ENCODE measurements around the gene BATF3.

The BATF3 gene

DNA sequence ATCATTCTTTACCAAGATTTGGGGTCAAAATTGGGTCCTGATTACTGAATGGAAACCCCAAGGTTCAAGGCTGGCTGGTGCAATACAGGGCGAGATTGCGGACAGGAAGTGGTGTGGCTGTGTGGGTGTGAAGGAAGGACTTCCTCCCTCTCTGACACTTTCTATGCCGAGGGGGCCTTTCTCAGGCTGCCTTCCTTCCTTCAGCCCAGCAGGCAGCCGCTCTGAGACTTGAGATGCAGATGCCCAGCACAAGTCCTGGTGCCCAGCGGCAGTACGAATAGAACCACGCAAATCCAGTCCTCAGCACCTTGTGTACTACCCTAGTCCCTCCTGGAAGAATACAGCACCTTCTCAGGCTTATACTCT lies 16.3 kb downstream of the BATF3 start:
- Histone ChIP-seq H3K36me3 (ENCODE audit: control insufficient read depth, insufficient read depth, low read length) (no peaks in the 10 kb centered on the region), H3K4me3 (ENCODE audit: low read depth, low read length) (no peak overlapping the region), H3K9ac (ENCODE audit: low read length) (no peak overlapping the region), H3K9me3 (ENCODE audit: control insufficient read depth, insufficient read depth, low read depth, low read length) (no peaks in the 10 kb centered on the region), H3K4me1 (ENCODE audit: control insufficient read depth, insufficient read depth, low read length) (peaks cover 14% of the 10 kb centered on the region; the same call in 1 of the 2 replicates), H3K27ac (ENCODE audit: low read depth, low read length) (no peak overlapping the region), H3K27me3 (ENCODE audit: control insufficient read depth, insufficient read depth, low read length) (no peaks in the 10 kb centered on the region; the same call in 1 of the 2 replicates)

DNA sequence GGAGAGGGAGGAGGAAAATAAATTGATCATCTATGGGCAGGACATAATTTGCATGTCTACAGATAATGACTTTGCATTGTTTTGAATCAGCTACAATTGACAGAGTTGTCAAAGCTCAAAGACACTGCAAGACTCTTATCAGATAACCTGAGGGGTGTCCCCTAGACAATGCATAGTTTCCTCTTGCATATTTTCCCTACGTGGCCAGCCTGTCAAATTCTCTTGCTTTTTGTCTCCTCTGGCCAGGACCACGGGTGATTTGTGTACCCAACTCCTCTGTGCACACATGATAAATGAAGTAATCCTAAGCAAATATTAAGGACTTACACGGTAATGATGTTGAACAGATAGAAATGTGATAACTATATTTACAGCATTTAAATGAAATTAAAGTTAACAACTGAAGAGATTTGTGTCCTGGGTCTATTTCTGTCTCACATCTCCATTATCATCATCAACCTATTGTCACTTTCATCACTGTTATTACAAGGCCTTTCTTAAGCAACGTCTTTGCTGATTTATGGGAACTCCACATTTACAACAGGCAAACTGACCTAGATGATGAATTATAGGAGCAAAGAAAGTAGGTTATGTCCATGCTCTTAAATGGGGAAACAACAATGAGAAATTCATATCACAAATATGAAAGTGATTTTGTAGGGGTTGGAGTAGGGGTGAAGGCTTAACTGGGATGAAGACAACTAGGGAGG lies 18.8 kb downstream of the BATF3 start:
- Histone ChIP-seq H3K27me3 (ENCODE audit: control insufficient read depth, insufficient read depth, low read length) (no peaks in the 10 kb centered on the region; the same call in 1 of the 2 replicates), H3K36me3 (ENCODE audit: control insufficient read depth, insufficient read depth, low read length) (no peaks in the 10 kb centered on the region), H3K9me3 (ENCODE audit: control insufficient read depth, insufficient read depth, low read depth, low read length) (no peaks in the 10 kb centered on the region)

DNA sequence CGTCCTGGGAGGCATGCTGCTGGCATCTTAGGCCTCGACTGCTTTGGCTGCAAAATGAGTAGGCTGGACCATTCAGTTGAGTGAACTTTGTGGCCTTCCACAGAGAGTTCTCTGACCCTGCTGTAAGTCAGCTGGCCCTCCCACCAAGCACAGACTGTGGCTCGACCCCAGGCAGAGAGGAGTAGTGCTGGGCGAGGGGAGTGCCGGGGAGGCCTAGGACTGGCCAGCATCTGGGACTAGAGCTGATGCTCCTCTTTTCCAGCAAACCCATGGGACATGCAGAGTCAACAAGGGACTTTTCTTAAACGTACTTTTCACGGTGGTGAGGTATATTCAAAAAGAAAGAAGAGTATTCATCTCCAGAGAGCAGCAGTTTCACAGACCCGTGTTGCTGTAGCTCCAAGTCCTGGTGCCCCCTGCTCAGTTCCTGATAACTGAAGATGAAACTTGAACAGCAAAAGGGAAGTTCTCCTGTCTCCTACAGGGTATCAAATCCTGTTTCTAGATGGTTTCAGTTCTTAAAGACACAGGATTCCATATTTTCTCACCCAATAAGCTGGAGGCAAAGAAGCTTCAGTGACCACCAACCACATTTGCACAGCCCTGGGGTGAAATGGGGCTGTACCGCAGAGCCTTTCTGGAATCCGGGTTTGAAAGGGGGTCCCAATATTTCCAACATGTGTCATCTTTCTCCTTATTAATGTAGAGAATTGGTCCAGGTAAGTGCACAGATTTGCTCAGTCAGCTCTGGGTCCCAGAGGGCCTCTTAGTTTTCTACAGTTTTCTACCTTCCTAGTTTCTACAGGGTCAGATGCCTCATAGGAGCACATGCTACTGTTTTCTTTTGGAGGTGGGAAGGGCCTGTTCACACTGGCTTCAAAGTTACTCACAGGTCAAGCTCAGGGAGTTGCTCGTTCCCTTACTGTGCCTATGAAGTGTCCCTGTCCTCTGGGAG lies 20.9 kb downstream of the BATF3 start:
- Histone ChIP-seq H3K27ac (ENCODE audit: low read depth, low read length) (no peak overlapping the region), H3K4me1 (ENCODE audit: control insufficient read depth, insufficient read depth, low read length) (peaks cover 14% of the 10 kb centered on the region; the same call in 1 of the 2 replicates), H3K36me3 (ENCODE audit: control insufficient read depth, insufficient read depth, low read length) (no peaks in the 10 kb centered on the region), H3K9me3 (ENCODE audit: control insufficient read depth, insufficient read depth, low read depth, low read length) (no peaks in the 10 kb centered on the region), H3K9ac (ENCODE audit: low read length) (no peak overlapping the region), H3K4me3 (ENCODE audit: low read depth, low read length) (no peak overlapping the region), H3K27me3 (ENCODE audit: control insufficient read depth, insufficient read depth, low read length) (no peaks in the 10 kb centered on the region; the same call in 1 of the 2 replicates)

More for the DNA sequence above, 18.8 kb downstream of the BATF3 start:
- Histone ChIP-seq H3K27ac (ENCODE audit: low read depth, low read length) (no peak overlapping the region), H3K9ac (ENCODE audit: low read length) (no peak overlapping the region), H3K4me3 (ENCODE audit: low read depth, low read length) (no peak overlapping the region), H3K4me1 (ENCODE audit: control insufficient read depth, insufficient read depth, low read length) (peaks cover 14% of the 10 kb centered on the region; the same call in 1 of the 2 replicates)

DNA sequence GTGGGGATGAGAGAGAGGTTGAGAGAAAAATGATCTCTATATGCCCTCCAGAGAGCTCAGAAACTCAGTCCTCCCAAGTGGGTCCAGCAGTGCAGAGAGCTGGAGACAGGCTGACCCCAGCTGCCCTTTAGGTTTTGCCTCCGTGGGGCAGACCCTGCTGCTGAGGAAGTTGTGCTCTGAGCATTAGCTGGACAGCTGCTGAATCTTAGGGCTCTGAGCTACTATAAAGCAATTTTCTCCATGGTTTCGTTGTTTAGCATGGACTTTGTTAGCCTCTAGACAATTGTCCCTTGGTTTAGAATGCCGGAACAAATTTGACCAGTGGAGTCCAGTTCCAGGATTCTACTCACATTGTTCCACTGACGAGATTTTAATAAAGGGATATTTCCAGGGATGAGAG lies 22.1 kb downstream of the BATF3 start:
- Histone ChIP-seq H3K36me3 (ENCODE audit: control insufficient read depth, insufficient read depth, low read length) (no peaks in the 10 kb centered on the region), H3K4me1 (ENCODE audit: control insufficient read depth, insufficient read depth, low read length) (peaks cover 8% of the 10 kb centered on the region; the same call in 1 of the 2 replicates), H3K9ac (ENCODE audit: low read length) (no peak overlapping the region), H3K4me3 (ENCODE audit: low read depth, low read length) (no peak overlapping the region), H3K27ac (ENCODE audit: low read depth, low read length) (no peak overlapping the region), H3K27me3 (ENCODE audit: control insufficient read depth, insufficient read depth, low read length) (no peaks in the 10 kb centered on the region; the same call in 1 of the 2 replicates), H3K9me3 (ENCODE audit: control insufficient read depth, insufficient read depth, low read depth, low read length) (no peaks in the 10 kb centered on the region)

- Histone ChIP-seq H3K4me3 (ENCODE audit: low read depth, low read length) (no peak overlapping the region), H3K36me3 (ENCODE audit: control insufficient read depth, insufficient read depth, low read length) (no peaks in the 10 kb centered on the region), H3K27me3 (ENCODE audit: control insufficient read depth, insufficient read depth, low read length) (no peaks in the 10 kb centered on the region; the same call in 1 of the 2 replicates), H3K27ac (ENCODE audit: low read depth, low read length) (no peak overlapping the region), H3K9me3 (ENCODE audit: control insufficient read depth, insufficient read depth, low read depth, low read length) (no peaks in the 10 kb centered on the region), H3K4me1 (ENCODE audit: control insufficient read depth, insufficient read depth, low read length) (peaks cover 8% of the 10 kb centered on the region; the same call in 1 of the 2 replicates), H3K9ac (ENCODE audit: low read length) (no peak overlapping the region)
These were observed 22.5 kb downstream of the BATF3 start for GRCh38 chr1:212677136-212677535.

DNA sequence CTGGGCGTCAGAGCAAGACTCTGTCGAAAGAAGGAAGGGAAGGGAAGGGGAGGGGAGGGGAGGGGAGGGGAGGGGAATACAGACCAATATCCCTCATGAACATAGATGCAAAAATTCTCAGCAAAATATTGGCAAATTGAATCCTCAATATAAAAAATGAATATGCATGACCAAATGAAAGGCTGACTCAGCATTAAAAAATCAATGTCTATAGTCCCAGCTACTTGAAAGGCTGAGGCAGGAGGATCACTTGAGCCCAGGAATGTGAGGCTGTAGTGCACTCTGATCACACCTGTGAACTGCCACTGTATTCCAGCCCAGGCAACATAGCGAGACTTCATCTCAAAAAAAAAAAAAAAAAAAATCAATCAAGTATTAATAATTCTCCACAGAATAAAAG lies 24.0 kb downstream of the BATF3 start:
- H3K4me3 ChIP-seq (ENCODE audit: low read depth, low read length), result no peak overlapping the region
- no peak overlapping the region for H3K9ac ChIP-seq (ENCODE audit: low read length)
- H3K27me3 ChIP-seq (ENCODE audit: control insufficient read depth, insufficient read depth, low read length), result no peaks in the 10 kb centered on the region; the same call in 1 of the 2 replicates
- no peak overlapping the region for H3K27ac ChIP-seq (ENCODE audit: low read depth, low read length)
- H3K4me1 ChIP-seq (ENCODE audit: control insufficient read depth, insufficient read depth, low read length), result peaks cover 17% of the 10 kb centered on the region
- no peaks in the 10 kb centered on the region for H3K9me3 ChIP-seq (ENCODE audit: control insufficient read depth, insufficient read depth, low read depth, low read length)
- H3K36me3 ChIP-seq (ENCODE audit: control insufficient read depth, insufficient read depth, low read length), result no peaks in the 10 kb centered on the region

- no peaks in the 10 kb centered on the region for H3K9me3 ChIP-seq (ENCODE audit: control insufficient read depth, insufficient read depth, low read depth, low read length)
- H3K27me3 ChIP-seq (ENCODE audit: control insufficient read depth, insufficient read depth, low read length), result no peaks in the 10 kb centered on the region; the same call in 1 of the 2 replicates
- H3K9ac ChIP-seq (ENCODE audit: low read length), result no peak overlapping the region
- H3K27ac ChIP-seq (ENCODE audit: low read depth, low read length), result no peak overlapping the region
- no peaks in the 10 kb centered on the region for H3K36me3 ChIP-seq (ENCODE audit: control insufficient read depth, insufficient read depth, low read length)
- H3K4me1 ChIP-seq (ENCODE audit: control insufficient read depth, insufficient read depth, low read length), result peaks cover 15% of the 10 kb centered on the region
- H3K4me3 ChIP-seq (ENCODE audit: low read depth, low read length), result no peak overlapping the region
These were observed 24.8 kb downstream of the BATF3 start for GRCh38 chr1:212674872-212675271.

DNA sequence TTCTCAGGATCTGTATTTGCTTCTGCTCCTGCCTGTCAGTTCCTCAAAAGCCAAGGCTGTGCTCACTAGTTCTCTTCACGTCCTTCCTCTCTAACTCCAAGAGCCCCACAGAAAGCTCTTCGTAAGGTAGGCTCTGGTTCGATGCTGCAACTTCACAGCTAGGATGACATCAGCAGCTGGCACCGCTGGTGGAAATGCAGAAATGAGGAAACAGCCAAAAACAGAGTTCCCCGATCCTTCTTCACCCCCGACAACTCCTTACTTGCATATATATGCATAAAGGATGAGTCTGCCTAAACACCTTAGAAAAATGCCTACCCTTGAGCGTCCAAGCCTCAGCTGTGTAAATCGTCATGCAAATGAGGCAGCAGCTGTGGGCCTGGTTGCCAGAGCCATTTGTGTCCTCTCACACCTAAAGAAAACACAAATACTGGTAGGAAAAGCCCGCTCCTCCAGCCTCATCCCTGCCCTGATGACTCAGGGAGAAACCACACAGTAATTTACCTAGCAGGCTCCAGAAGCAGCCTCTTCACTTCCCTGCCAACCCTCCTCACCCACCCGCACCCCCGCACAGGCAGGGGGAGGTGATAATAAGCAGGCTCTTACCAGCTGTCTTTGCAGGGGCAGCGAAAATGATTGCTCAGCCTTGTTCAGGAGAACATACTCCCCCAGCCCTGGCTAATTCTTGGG lies 28.2 kb downstream of the BATF3 start:
- Histone ChIP-seq H3K36me3 (ENCODE audit: control insufficient read depth, insufficient read depth, low read length) (no peaks in the 10 kb centered on the region), H3K9ac (ENCODE audit: low read length) (peak overlapping the region; percentile 30), H3K4me3 (ENCODE audit: low read depth, low read length) (peak overlapping the region; percentile 2; the same call in 1 of the 2 replicates), H3K27me3 (ENCODE audit: control insufficient read depth, insufficient read depth, low read length) (peaks cover 2% of the 10 kb centered on the region; the same call in 1 of the 2 replicates), H3K9me3 (ENCODE audit: control insufficient read depth, insufficient read depth, low read depth, low read length) (no peaks in the 10 kb centered on the region), H3K27ac (ENCODE audit: low read depth, low read length) (no peak overlapping the region; the same call in 1 of the 2 replicates), H3K4me1 (ENCODE audit: control insufficient read depth, insufficient read depth, low read length) (peaks cover 27% of the 10 kb centered on the region)

DNA sequence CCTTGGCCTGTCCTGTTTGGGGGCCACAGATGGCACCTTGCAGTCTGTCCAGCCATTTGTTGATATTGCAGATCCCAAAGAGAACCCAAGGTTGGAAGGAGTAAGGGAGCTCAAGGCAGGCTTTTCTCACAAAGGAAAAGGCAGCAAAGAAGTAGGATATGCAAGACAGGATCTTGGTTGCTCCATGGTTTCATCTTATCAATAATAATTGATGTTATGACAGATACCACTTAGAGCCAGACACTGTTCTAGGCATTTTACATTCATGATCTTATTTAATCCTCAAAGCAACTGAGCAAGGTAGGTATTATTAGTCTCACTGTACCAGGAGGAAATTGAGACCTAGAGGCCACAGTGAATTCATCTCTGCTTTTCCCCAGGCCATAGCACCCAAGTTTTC lies 28.8 kb downstream of the BATF3 start:
- H3K9ac ChIP-seq (ENCODE audit: low read length), result no peak overlapping the region
- peaks cover 8% of the 10 kb centered on the region for H3K27me3 ChIP-seq (ENCODE audit: control insufficient read depth, insufficient read depth, low read length)
- H3K27ac ChIP-seq (ENCODE audit: low read depth, low read length), result no peak overlapping the region
- H3K4me3 ChIP-seq (ENCODE audit: low read depth, low read length), result no peak overlapping the region; the same call in 1 of the 2 replicates
- peaks cover 27% of the 10 kb centered on the region for H3K4me1 ChIP-seq (ENCODE audit: control insufficient read depth, insufficient read depth, low read length)
- H3K36me3 ChIP-seq (ENCODE audit: control insufficient read depth, insufficient read depth, low read length), result no peaks in the 10 kb centered on the region
- no peaks in the 10 kb centered on the region for H3K9me3 ChIP-seq (ENCODE audit: control insufficient read depth, insufficient read depth, low read depth, low read length)

- no peak overlapping the region for H3K4me3 ChIP-seq (ENCODE audit: low read depth, low read length)
- peaks cover 27% of the 10 kb centered on the region for H3K4me1 ChIP-seq (ENCODE audit: control insufficient read depth, insufficient read depth, low read length)
- peaks cover 12% of the 10 kb centered on the region for H3K27me3 ChIP-seq (ENCODE audit: control insufficient read depth, insufficient read depth, low read length)
- H3K9me3 ChIP-seq (ENCODE audit: control insufficient read depth, insufficient read depth, low read depth, low read length), result no peaks in the 10 kb centered on the region
- H3K36me3 ChIP-seq (ENCODE audit: control insufficient read depth, insufficient read depth, low read length), result no peaks in the 10 kb centered on the region
- no peak overlapping the region for H3K27ac ChIP-seq (ENCODE audit: low read depth, low read length)
- H3K9ac ChIP-seq (ENCODE audit: low read length), result no peak overlapping the region
These were observed 29.3 kb downstream of the BATF3 start for GRCh38 chr1:212670301-212670700.
